Fibroblast of pulmonary artery (primary cell): ENCODE measurements around the gene TTLL10.

Source experiments
- DNase-seq: peaks from one replicate; pipeline ENCODE4 v3.0.0-alpha.2; 2010; ENCODE audit warnings: low read depth
- H3K4me3 ChIP-seq: replicated peaks from 2 replicates; pipeline ENCODE4 v1.5.1; 2011; ENCODE audit warnings: low read depth, mild to moderate bottlenecking, control low read depth, low read length, moderate library complexity
- TF ChIP-seq, protein P1 (sequence below): IDR thresholded peaks from 2 replicates; pipeline ENCODE4 v1.5.1; 2011; ENCODE audit warnings: mild to moderate bottlenecking, control low read depth, low read length, inconsistent platforms; ENCODE audit errors: missing control alignments

TTLL10 gene

GRCh38 chr1:1221887-1222574, 48.4 kb downstream of the TTLL10 start:
- no peak overlapping the region for H3K4me3 ChIP-seq
- DNase-seq: no peak
- TF ChIP-seq, protein P1, sequence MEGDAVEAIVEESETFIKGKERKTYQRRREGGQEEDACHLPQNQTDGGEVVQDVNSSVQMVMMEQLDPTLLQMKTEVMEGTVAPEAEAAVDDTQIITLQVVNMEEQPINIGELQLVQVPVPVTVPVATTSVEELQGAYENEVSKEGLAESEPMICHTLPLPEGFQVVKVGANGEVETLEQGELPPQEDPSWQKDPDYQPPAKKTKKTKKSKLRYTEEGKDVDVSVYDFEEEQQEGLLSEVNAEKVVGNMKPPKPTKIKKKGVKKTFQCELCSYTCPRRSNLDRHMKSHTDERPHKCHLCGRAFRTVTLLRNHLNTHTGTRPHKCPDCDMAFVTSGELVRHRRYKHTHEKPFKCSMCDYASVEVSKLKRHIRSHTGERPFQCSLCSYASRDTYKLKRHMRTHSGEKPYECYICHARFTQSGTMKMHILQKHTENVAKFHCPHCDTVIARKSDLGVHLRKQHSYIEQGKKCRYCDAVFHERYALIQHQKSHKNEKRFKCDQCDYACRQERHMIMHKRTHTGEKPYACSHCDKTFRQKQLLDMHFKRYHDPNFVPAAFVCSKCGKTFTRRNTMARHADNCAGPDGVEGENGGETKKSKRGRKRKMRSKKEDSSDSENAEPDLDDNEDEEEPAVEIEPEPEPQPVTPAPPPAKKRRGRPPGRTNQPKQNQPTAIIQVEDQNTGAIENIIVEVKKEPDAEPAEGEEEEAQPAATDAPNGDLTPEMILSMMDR: no peak

GRCh38 chr1:1222575-1223225, 49.0 kb downstream of the TTLL10 start:
- TF ChIP-seq, protein P1: no peak
- DNase-seq: no peak
- no peak overlapping the region for H3K4me3 ChIP-seq

- H3K4me3 ChIP-seq: no peak overlapping the region
- DNase-seq: no peak
- TF ChIP-seq, protein P1: no peak
These were observed 49.6 kb downstream of the TTLL10 start for GRCh38 chr1:1223321-1223720.

- DNase-seq: no peak
- H3K4me3 ChIP-seq: no peak overlapping the region
- TF ChIP-seq, protein P1: no peak
These were observed 50.2 kb downstream of the TTLL10 start for GRCh38 chr1:1223891-1224290.

GRCh38 chr1:1225238-1225845, 51.7 kb downstream of the TTLL10 start:
- DNase-seq: no peak
- TF ChIP-seq, protein P1: no peak

GRCh38 chr1:1225913-1226312, 52.2 kb downstream of the TTLL10 start:
- TF ChIP-seq, protein P1: no peak
- no peak for DNase-seq
- H3K4me3 ChIP-seq: no peak overlapping the region

More at GRCh38 chr1:1225238-1225845, 51.7 kb downstream of the TTLL10 start:
- H3K4me3 ChIP-seq: no peak overlapping the region
